Stimulated activated CD4-positive, alpha-beta T cell treated with anti-CD3 and anti-CD28 coated beads, Interleukin-1b, Interleukin-23, amount 100 ng/mL, for 4 hours (primary cell): ENCODE data around the gene STX3.
"Not testable (repeated sequence)": the region's sequence is repeated elsewhere in the genome, so short reads cannot be mapped to it uniquely, and the experiment has no call there.

Source experiments
- DNase-seq, 2 donors: peaks; one replicate each; pipeline ENCODE4 v3.0.0-alpha.2; 2020; ENCODE audit warnings: low read depth in 2 of 2

The STX3 gene

GRCh38 chr11:59758401-59759037, 3.3 kb downstream of the STX3 start:
- DNase-seq: no peak

GRCh38 chr11:59759900-59760299, 4.7 kb downstream of the STX3 start:
- DNase-seq: no peak

- DNase-seq: no peak
Observed at GRCh38 chr11:59760771-59761170, 5.6 kb downstream of the STX3 start.

GRCh38 chr11:59761993-59762392, 6.8 kb downstream of the STX3 start:
- no peak for DNase-seq

- DNase-seq: no peak
Observed at GRCh38 chr11:59765068-59765735, 10.0 kb downstream of the STX3 start.

- no peak for DNase-seq
Observed at GRCh38 chr11:59766542-59767224, 11.5 kb downstream of the STX3 start.

- DNase-seq: no peak
Observed at GRCh38 chr11:59767225-59767611, 12.0 kb downstream of the STX3 start.

- no peak for DNase-seq
Observed at GRCh38 chr11:59769111-59769510, 13.9 kb downstream of the STX3 start.

GRCh38 chr11:59769828-59770227, 14.7 kb downstream of the STX3 start:
- no peak for DNase-seq

- DNase-seq: no peak
Observed at GRCh38 chr11:59770319-59770718, 15.1 kb downstream of the STX3 start.

GRCh38 chr11:59770869-59771268, 15.7 kb downstream of the STX3 start:
- no peak for DNase-seq

- no peak for DNase-seq
Observed at GRCh38 chr11:59771605-59772004, 16.4 kb downstream of the STX3 start.

GRCh38 chr11:59773083-59773440, 17.9 kb downstream of the STX3 start:
- no peak for DNase-seq

GRCh38 chr11:59776210-59777066, 21.3 kb downstream of the STX3 start:
- DNase-seq: no peak

- DNase-seq: no peak
Observed at GRCh38 chr11:59777104-59777503, 21.9 kb downstream of the STX3 start.

GRCh38 chr11:59778122-59778521, 22.9 kb downstream of the STX3 start:
- no peak for DNase-seq

- no peak for DNase-seq
Observed at GRCh38 chr11:59779487-59779886, 24.3 kb downstream of the STX3 start.

- DNase-seq: no peak
Observed at GRCh38 chr11:59782080-59782479, 26.9 kb downstream of the STX3 start.

- DNase-seq: no peak
Observed at GRCh38 chr11:59783632-59784090, 28.5 kb downstream of the STX3 start.

GRCh38 chr11:59784441-59784840, 29.3 kb downstream of the STX3 start:
- not testable (repeated sequence) for DNase-seq

GRCh38 chr11:59785818-59786217, 30.6 kb downstream of the STX3 start:
- no peak for DNase-seq

- DNase-seq: no peak
Observed at GRCh38 chr11:59787255-59787588, 32.0 kb downstream of the STX3 start.
